SIG-M5 treated with dmso at 0.1 percent for 504 hours (cell line): ENCODE measurements around the gene KCNQ5.
A peak's percentile ranks its signal among the peaks of the same experiment; 100 is the strongest.
"Not testable (repeated sequence)": the region's sequence is repeated elsewhere in the genome, so short reads cannot be mapped to it uniquely, and the experiment has no call there.

Source experiments
- DNase-seq: peaks from one replicate; lab custom pipeline; 2025; ENCODE audit not compliant: unreplicated experiment; lab: John Stamatoyannopoulos, UW

Gene KCNQ5

DNA sequence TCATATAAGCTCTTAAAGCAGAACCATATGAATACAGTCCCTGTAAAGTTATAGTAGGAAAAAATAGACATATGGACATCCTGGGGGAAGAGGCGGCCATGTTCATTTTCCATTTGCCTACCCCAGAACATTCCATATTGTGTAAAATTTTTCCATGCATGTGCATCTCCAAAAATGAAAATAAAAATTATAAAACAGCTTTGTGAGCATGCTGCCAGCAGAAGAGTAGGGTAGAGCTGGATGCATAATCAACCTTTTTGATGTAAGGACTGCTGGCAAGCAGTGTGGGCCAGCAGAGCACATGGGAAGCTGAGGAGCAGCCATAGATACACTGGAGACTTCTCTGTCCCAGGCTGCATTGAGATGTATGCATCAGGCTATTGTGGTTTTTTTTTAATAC lies 271.0 kb downstream of the KCNQ5 start:
- DNase-seq: no peak

DNA sequence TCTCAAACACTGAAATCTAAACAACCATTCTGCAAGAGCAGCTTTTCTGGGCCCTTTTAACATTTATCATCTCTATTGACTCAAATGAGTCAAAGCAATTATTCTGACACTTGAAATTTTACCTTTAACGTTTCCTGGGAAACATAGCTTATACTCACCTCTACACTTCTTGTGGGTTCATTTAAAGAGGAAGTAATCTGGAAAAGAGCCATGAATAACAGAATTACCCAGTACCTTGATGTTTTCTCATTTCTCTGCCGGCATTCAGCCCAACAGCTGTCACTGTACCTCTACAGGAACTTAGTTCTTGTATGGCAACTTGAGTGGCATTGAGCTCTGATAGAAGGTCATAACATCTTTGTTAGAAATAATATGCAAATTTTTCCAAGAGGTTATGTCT lies 272.2 kb downstream of the KCNQ5 start:
- no peak for DNase-seq

DNA sequence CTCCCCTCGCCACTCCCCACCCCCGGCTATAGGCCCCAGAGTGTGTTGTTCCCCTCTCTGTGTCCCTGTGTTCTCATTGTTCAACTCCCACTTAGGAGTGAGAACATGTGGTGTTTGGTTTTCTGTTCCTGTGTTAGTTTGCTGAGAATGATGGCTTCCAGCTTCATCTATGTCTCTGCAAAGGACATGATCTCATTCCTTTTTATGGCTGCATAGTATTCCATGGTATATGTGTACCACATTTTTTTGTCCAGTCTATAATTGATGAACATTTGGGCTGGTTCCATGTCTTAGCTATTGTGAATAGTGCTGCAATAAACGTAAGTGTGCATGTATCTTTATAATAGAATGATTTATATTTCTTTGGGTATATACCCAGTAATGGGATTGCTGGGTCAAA lies 276.4 kb downstream of the KCNQ5 start:
- not testable (repeated sequence) for DNase-seq

DNA sequence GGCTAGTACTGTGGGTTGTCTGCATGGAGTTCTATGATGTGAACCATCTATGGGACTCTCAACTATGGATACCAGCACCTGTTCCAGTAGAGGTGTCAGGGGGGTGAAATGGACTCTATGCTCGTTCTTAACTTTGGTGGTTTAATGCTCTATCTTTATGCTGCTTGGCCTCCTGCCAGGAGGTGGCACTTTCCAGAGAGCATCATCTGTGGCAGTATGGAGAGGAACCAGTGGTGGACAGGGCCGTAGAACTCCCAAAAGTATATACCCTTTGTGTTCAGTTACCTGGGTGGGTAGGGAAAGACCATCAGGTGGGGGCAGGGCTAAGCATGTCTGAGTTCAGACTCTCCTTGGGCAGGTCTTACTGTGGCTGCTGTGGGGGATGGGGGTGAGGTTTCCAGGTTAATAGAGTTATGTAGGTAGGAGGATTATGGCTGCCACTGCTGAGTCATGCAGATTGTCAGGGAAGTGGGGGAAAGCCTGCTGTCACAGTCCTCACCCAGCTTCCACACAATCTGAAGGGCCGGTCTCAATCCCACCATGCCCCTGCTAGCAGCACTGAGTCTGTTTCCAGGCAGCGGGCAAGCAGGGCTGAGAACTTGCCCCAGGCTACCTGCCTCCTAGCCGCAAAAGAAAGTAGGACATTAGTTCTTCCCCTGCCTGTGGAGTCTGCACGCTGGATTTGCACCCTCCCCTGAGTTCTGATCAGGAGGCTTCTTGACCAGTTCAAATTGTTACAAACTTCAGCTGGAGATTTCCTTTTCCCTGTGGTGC lies 284.0 kb downstream of the KCNQ5 start:
- no peak for DNase-seq

DNA sequence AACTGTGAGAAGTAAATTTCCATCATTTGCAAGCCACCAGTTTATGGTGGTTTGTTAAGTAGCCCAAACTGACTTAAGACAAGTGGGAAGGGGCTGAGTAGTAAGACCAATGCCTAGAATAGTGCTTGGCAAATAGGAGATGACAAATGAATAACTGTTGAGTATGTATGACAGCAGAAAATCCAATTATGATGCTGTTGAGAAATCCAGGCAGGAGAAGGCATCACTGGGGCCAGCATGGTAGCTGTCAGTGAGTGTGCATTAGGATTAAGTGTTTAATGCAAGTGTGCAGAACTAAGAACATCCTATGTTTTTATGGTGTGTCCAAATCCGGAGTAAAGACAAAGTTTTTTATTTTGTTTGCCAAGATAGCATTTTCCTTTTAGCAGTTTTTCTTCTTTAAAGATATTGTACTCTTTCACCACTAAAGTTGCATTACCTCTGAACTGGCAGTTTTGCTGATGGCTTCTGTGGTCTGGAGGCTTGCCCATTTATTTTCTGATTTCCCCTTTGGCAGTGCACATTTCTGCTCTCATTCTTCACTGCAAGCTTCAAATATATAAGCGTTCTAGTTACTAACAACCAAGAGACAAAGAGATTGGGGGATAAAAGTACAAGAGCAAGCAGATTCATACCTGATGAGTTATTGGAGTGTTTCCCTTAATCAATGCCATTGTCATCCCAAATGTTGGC lies 289.7 kb downstream of the KCNQ5 start:
- peak; percentile 67 for DNase-seq

DNA sequence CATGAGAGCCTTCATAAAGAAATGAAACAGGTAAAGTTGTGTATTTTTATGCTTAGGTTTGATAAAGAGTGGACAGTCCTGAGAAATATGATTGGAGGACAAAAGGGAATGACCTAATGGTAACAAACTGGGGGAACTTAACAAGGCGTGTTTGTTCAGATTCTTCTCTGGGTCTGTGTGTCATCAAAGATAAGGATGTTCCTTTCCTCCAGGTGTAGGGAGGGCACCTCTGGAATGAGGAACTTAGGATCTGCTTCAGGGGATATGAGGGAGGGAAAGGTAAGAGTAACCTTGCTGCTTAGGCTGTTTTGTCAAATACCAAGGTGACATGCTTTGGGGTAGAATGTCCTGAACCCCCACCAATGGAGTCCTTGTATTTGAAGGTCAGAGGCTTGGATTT lies 291.9 kb downstream of the KCNQ5 start:
- DNase-seq: no peak

DNA sequence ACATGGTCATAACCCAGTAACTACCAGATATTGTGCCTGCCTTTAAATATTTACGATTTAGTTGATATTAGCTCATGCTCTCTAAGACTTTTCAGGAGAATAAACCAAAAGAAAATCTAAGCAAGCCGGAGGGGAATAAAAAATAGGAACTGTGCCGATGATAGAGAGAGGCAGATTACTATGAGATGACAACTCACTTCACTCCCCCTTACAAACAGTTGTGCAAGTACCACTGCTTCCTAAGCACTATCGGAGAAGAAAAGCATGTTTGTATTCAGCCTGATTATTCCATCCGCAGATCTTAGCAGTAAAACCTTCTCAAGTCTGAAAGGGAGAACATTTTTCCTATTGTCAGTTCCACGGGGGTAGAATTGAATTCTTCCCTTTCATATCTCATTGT lies 294.4 kb downstream of the KCNQ5 start:
- peak; percentile 29 for DNase-seq

DNA sequence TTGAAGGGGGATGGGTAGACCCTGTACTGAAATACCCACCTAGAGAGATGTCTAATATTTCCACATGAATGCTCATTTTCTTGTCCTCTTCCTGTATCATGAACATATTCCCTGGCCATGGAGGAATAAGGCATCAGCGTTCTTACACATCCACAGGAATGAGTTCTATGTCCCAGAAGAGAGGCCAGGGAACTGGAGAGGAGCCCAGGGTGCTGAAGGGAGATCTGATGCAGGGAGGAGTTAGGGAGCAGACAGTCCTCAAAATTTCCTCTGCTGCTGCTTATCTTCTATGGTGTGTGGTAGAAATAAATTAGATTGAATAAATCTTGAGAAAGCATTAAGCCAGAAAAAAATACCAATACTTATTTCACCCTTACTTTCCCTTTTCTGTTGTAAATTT lies 295.0 kb downstream of the KCNQ5 start:
- no peak for DNase-seq

DNA sequence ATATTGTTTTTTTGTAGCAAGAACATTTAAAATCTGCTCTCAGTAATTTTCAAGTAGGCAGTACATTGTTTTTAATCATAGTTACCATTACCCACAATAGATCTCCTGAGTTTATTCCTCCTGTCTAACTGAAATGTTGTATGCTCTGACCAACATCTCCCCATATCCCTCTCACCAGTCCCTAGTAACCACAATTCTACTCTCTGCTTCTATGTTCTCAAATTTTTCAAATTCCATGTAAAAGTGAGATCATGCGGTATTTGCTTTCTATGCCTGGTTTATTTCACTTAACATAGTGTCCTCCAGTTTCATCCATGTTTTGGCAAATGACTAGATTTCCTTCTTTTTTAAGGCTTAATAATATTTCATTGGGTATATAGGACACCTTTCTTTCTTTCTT lies 300.5 kb downstream of the KCNQ5 start:
- no peak for DNase-seq

DNA sequence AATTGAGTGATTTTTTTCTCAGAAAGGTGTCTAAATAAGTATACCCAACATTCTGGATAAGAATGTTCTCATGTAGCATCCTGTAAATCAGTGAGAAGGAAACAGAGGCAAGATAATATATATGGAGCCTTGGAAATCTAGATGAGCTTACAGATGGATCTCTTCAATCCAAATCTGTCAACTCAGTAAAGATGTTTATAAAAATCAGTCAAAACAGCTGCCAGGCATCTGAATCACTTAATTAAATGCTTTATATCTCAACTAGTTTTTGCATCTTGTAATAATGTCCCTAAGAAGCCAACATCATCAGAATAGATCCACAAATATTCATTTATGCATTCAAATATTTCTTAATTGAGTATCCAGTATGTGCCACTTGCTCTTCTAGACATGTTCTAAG lies 303.3 kb downstream of the KCNQ5 start:
- no peak for DNase-seq

DNA sequence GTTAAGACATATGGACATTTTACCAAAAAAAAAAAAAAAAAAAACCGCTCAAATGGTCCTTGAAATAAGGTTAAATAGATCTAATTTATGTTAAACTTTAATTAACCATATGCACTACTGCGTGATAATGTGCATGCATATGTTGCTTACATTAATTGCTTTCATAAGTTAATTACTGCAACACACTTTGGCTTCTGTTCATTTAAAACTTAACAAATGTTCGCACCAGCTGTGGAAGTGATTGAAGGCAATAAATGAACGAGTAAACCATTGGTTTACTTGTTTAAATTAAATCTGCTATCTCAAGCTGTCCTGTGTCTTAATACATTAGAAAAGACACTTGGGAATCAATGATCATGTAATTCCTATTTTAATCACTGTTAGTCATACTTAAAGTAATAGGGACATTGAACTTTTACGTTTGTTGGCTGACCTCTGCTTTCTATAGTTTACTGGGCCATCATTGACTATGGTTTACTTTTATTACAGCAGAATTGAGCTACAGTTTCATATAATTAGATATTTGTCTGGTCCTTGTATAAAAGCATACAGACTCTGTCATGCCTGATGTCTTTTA lies 308.8 kb downstream of the KCNQ5 start:
- no peak for DNase-seq

DNA sequence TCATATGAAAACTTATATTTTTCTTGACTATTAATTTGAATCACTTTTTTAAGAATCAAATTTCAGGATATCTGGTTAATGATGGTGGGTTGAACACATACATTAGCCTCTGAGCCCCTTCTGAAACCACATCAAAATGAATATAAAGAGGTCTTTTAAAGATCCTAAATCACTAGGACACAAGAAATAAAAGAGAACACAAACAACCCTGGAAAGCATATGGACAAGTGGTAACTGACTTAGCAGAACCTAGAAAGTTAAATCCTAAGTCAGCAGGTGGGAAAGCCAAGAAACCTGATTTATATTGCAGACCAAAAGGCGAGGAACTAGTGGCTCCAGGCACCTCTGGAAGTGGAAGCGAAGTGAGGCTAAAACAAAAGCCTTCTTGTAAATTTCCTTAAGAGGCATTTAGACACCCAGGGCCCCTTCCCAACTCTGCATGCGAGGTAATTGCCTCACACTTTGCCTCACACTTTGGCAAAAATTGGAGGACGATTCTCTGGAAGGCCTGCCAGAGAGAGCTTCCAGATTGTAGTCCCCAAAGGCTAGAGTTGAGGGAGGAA lies 309.5 kb downstream of the KCNQ5 start:
- no peak for DNase-seq

DNA sequence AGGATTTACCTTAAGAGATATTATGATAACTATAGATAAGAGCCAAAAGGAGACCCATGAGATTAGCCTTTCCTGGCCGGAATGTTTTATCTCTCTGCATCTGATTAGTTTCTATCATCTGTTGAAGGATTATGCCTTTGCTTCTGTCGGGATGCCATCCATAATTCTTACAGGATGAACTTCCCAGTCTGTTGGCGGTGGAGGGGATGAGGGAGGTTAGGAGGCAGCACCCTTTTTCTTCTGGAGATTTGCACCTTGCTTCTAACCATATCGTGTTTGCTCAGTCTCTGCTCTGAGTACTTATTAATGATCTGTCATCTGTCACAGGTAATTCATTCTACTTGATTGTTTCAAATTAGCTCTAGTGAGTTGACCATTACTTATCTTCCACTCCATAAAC lies 311.4 kb downstream of the KCNQ5 start:
- DNase-seq: no peak

DNA sequence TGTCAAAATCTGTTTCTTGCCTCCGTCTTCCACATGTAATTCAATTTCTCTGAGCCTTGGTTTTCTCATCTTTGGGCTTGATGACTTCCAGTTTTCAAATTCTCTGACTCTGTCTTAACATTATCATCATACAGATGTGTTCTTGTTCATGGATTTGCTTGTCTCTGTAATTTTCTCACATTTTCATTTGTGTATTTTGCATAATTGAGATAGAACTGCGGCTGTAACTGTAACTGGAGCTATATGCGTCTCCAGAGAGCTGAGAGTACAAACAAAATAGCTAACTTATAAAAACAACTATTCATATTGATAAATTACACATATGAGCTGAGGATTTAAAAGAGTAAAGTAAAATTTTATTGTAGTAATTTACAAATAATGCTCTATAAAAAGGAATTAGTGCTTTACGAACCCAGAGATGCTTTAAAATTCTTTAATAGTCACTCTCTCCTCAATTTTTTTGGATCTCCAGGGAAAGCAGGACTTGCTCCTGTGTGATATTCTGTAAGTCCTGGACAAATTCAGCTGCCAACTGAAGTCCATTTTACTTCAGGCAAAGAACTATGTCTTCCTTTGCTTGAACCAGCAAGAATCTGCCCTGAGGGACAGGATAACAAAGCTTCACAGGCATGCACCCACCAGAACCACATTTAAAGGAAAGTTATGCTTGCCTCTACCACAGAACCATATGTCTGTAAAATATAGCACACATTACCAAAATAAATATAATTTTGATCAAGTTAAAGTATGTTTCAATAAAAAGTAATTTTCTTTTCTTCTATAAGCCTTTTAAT lies 315.1 kb downstream of the KCNQ5 start:
- DNase-seq: no peak

DNA sequence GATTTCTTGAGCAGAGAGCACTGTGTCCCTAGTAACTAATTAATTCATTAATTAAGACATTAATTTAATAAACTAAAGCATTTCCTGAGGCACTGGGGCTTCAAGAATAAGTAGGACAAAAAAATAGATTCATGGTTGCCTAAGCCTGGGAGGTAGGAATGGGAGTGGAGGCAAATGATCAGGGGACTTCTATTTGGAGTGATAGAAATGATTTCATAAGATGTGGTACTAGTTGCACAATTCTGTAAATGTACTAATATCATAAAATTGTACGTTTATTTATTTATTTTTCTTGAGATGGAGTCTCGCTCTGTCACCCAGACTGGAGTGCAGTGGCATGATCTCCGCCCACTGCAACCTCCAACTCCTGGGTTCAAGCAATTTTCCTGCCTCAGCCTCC lies 316.2 kb downstream of the KCNQ5 start:
- DNase-seq: no peak

DNA sequence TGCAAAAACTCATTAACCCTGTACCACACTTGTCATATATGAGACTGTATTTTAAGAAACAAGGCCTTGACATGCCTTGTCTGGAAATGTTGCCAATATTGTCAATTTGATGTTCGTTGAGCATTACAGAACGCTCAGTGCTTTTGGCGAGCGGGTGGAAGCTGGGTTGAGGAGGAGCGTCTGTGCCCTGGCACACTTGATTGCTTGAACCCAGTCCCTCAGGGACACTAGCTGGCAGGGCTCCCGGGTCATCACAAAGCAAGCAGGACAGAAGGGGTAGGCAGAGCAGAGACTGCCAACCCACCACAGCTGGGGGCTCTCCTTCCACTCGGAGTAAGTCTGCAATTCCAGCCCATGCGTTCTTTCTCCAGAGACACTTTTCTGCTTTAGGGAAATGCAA lies 317.1 kb downstream of the KCNQ5 start:
- DNase-seq: no peak

DNA sequence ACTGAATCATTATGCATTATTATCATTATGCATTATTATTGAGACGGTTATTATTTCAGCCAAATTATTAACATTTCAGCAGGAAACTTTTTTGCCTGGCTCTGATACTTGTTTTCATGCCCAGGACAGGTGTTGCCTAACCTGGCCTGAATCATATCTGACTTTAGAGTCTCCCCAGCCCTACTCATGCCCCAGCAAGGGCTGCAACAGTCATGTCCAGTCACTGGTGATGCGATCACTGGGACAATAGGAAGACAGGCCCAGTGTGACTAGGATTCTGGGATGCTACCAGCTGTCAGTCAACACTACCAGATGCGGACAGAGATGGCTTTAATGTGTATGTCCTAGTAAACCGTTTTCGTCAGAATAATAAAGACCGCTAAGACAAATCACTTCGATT lies 318.4 kb downstream of the KCNQ5 start:
- no peak for DNase-seq

DNA sequence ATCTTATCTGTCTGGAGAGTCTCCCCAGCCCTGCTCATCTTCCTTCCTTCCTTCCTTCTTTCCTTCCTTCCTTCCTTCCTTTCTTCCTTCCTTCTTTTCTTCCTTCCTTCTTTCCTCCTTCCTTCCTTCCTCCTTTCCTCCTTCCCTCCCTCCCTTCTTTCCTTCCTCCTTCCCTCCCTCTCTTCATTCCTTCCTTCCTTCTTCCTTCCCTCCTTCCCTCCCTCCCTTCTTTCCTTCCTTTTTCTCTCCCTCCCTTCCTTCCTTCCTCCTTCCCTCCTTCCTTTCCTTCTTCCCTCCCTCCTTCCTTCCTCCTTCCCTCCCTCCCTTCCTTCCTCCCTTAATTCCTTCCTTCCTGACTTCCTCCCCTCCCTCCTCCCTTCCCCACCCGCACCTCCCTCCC lies 319.4 kb downstream of the KCNQ5 start:
- no peak for DNase-seq

DNA sequence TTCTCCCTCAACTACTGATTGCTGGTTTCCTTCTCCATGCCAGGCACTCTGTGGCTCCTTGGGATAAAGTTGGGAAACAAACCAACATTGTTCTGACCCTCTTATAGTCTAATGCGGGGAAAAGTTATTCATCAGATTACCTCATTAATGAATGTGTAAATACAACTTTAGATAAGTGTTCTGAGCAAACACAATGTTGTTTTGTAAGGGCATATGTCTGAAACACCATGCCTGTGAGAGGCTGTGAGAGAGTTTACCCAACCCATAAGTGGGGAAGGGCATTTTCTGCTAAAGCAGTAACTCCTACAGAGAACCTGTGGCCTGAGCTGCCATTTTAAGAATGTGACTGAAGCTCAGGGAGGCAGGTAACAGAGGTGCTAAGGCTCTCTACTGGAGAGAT lies 319.9 kb downstream of the KCNQ5 start:
- DNase-seq: no peak

DNA sequence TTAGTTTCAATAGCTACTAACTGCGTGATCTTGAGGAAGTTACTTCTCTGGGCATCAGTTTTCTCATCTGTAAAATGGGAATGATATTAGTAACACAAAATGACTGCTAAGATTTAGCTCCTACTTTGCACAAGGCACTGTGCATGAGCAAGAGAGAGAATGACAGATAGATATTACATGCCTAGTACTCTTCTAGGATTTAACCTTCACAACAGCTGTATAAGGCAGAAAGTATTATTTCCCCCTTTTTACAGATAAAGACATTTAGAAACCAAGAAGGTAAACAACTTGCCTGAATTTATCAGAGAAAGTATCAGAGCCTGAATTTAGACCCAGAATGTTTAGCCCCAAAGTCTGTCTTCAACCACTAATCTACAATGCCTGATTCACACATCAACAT lies 321.8 kb downstream of the KCNQ5 start:
- no peak for DNase-seq

DNA sequence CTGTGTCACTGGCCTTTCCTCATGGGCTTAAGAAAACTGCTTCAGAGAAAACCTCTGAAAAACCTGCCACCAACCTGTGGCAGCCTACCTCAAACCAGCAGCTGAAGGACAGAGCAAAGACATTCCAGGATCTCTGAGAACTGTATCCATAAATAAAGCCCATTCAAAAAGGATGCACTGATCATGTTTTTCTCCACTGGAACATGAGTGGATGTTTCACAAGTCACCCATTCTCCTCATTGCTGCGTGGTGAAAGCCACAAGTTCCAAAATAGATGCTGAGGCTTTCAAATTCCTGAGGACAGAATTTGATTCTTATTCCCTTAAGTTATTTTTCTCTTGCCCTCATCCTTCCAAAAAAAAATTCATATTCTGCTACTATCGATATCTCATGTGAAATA lies 322.8 kb downstream of the KCNQ5 start:
- DNase-seq: no peak
